ENCODE measurements around the gene SEMA4F. TPM values are rescaled to one million over a fixed set of nuclear protein-coding genes. Genes with fewer than 3 reads are reported as not detected.

SEMA4F gene
- total RNA-seq, 4 donors from 2014 or later, result 1.6 to 6.5 (median 3.3) TPM

DNA sequence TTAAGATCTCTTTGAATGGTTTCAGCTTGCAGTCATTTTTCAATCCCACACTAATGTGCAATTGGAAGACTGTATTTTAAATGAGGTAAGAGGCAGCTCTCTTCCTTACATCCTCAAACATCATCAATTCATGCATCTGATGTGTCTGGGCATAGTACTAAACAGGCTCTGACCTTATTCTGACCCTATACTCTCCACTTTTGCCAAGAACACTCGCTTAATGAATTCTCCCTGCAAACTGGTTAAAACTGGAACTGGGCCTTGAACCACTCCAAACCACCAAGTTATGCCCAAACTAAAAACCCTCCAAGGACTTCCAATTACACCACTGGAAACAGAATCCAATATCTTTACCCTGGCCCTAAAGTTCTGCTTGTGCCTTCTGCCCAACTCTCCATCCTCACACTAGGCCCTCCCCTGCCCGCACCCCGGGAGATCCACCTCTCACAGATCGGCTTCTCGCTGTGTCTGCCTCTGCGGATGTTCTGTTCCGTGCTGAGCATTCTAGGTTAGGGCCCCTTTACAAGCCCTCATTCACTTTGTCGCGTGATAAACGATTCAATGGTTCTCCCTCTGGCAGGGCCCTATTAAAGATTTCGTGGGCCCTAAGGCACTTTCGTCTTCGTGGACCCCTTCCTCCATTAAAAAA is 7.1 kb upstream of the SEMA4F start:
- Histone ChIP-seq H3K27me3 (no peaks in the 10 kb centered on the region), H3K4me3 (no peak overlapping the region), H3K9me3 (no peaks in the 10 kb centered on the region), H3K27ac (no peak overlapping the region), H3K4me1 (peaks cover 0 to 4% (median 0%) of the 10 kb centered on the region in 4 donors), H3K36me3 (no peaks in the 10 kb centered on the region)
- DNase-seq, result no peak
- TF ChIP-seq CTCF (IDR thresholded peaks at IDR 0.05) (no peak), POLR2A (IDR thresholded peaks at IDR 0.05) (no peak)

DNA sequence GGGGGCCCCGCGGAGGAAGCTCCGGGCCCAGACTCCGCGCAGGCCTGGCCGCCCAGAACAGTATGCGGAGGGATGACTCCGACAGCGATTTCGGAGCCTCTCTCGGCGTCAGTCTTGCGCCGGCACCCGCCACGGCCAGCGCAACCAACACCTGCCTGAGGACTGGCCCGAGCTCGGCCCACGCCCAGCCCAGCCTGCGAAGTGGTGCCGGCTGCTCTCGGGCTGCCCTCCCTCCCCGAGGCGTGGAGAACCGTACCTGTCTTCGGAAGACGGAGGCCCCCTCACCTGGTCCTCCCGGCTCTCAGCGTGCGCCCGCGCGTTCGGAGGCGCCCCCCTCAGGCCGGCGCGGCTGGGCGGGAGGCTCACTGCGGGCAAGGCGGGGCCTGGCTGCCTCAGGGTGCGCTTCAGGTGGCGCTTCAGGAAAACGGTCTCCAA is 6.0 kb upstream of the SEMA4F start, which contains the start of gene M1AP:
Gene M1AP (minus strand): TSS at position 322 of the 435 bp plus-strand sequence. CDS start 8,055 bp downstream, outside the sequence.
- Histone ChIP-seq H3K27me3 (no peaks in the 10 kb centered on the region), H3K4me3 (peak within 1 kb of the TSS in 3 of 4 donors; percentile 20 to 32 (median 21)), H3K9me3 (no peaks in the 10 kb centered on the region), H3K4me1 (peaks cover 0 to 4% (median 0%) of the 10 kb centered on the region in 4 donors), H3K36me3 (no peaks in the 10 kb centered on the region), H3K27ac (no peak within 1 kb of the TSS)
- TF ChIP-seq POLR2A (IDR thresholded peaks at IDR 0.05) (no peak), CTCF (IDR thresholded peaks at IDR 0.05) (no peak)
- DNase-seq, result no peak

- Histone ChIP-seq H3K27me3 (no peaks in the 10 kb centered on the region), H3K4me1 (peaks cover 0 to 10% (median 3%) of the 10 kb centered on the region in 4 donors), H3K4me3 (peak overlapping the region; percentile 53 to 80 (median 78)), H3K36me3 (no peaks in the 10 kb centered on the region), H3K9me3 (no peaks in the 10 kb centered on the region), H3K27ac (peak overlapping the region in 2 of 4 donors; percentile 30 to 77)
- no peak for DNase-seq
- TF ChIP-seq POLR2A (IDR thresholded peaks at IDR 0.05) (no peak), CTCF (IDR thresholded peaks at IDR 0.05) (no peak)
Measured at GRCh38 chr2:74653589-74653984, 460 bp upstream of the SEMA4F start.

DNA sequence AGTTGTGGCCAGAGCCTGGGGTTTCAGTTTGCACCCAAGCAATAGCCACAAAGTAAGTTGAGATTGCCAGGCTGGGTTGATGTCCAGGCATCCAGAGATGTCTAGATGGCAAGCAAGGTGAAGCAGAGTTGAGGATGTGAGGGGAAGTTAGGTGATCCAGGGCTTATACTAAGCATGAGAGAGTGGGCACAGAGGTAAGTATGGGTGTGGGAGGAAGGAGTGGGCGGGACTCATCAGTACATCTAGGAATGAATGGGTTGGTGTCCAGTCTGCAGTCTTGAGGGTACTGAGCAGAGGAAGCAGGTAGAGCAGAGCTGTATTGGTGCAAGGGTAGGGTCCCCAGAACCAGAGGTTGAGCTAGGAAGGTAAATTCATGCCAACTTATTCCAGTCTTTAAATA is 1.5 kb downstream of the SEMA4F start:
- H3K4me1 ChIP-seq, result peaks cover 0 to 10% (median 3%) of the 10 kb centered on the region in 4 donors
- no peak for DNase-seq
- TF ChIP-seq CTCF (IDR thresholded peaks at IDR 0.05) (no peak), POLR2A (IDR thresholded peaks at IDR 0.05) (no peak)
- no peaks in the 10 kb centered on the region for H3K9me3 ChIP-seq
- H3K36me3 ChIP-seq, result no peaks in the 10 kb centered on the region
- no peak overlapping the region for H3K27ac ChIP-seq
- no peak overlapping the region for H3K4me3 ChIP-seq
- no peaks in the 10 kb centered on the region for H3K27me3 ChIP-seq

- no peaks in the 10 kb centered on the region for H3K27me3 ChIP-seq
- TF ChIP-seq CTCF (IDR thresholded peaks at IDR 0.05) (no peak), POLR2A (IDR thresholded peaks at IDR 0.05) (no peak)
- H3K9me3 ChIP-seq, result no peaks in the 10 kb centered on the region
- H3K27ac ChIP-seq, result no peak overlapping the region
- H3K4me3 ChIP-seq, result no peak overlapping the region
- DNase-seq, result no peak
- peaks cover 0 to 9% (median 3%) of the 10 kb centered on the region in 4 donors for H3K4me1 ChIP-seq
- no peaks in the 10 kb centered on the region for H3K36me3 ChIP-seq
Measured at GRCh38 chr2:74658516-74658915, 4.5 kb downstream of the SEMA4F start.

Data from Peyer's patch (tissue), 4 donors.